ENCODE measurements around the gene FGF1.

DNA sequence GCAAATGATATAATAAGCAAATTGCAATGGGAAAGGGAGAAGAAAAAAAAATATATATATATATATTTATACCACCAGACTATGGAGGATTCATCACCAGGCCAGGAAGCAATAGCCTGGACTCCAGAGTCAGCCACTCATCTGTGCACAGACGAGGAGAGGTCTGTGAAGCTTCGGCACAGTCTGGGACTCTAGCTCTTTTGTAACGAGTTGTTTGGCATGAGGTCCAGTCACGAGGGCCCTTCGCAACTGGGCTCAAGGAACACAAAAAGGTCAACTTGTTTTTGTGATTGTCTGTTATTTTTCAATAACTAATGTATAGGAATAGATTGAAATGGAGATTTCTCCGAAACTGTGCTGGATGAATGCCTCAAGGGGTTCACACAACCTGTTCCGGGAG is 14.7 kb upstream of the FGF1 start:
- TF ChIP-seq, protein P1, sequence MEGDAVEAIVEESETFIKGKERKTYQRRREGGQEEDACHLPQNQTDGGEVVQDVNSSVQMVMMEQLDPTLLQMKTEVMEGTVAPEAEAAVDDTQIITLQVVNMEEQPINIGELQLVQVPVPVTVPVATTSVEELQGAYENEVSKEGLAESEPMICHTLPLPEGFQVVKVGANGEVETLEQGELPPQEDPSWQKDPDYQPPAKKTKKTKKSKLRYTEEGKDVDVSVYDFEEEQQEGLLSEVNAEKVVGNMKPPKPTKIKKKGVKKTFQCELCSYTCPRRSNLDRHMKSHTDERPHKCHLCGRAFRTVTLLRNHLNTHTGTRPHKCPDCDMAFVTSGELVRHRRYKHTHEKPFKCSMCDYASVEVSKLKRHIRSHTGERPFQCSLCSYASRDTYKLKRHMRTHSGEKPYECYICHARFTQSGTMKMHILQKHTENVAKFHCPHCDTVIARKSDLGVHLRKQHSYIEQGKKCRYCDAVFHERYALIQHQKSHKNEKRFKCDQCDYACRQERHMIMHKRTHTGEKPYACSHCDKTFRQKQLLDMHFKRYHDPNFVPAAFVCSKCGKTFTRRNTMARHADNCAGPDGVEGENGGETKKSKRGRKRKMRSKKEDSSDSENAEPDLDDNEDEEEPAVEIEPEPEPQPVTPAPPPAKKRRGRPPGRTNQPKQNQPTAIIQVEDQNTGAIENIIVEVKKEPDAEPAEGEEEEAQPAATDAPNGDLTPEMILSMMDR (IDR thresholded peaks at IDR 0.05), result no peak
- no peak for TF ChIP-seq POLR2AphosphoS5 (IDR thresholded peaks at IDR 0.05)
- no peak for TF ChIP-seq POLR2A (IDR thresholded peaks at IDR 0.05; ENCODE audit: low read depth)
- no peak for TF ChIP-seq EP300 (IDR thresholded peaks at IDR 0.05)

Measured in esophagus muscularis mucosa (tissue), 4 donors.